DND-41 (cell line): ENCODE results near the gene ATXN7L1.
A peak's percentile ranks its signal among the peaks of the same experiment; 100 is the strongest.

Source experiments
- ATAC-seq: fragments of 200-7000 bp; cut with Tn5 transposase; 3 replicates; pipeline ENCODE4 v1.9.1; 2021; ENCODE audit warnings: low read depth; ENCODE audit not compliant: insufficient read depth
- DNase-seq: peaks from one replicate; pipeline ENCODE4 v3.0.0-alpha.2; 2020
- H2AFZ ChIP-seq: 2 replicates; pipeline ENCODE4 v1.6.0; 2012; ENCODE audit warnings: low read depth, low read length
- H3K27ac ChIP-seq: 2 replicates; pipeline ENCODE4 v1.5.1; 2012; ENCODE audit warnings: low read length, inconsistent platforms
- H3K27me3 ChIP-seq: fragments of 200-600 bp; sonication (generic); 2 replicates; pipeline ENCODE4 v1.6.0; 2012; ENCODE audit warnings: low read length, mild to moderate bottlenecking, inconsistent platforms; ENCODE audit not compliant: insufficient read depth, poor library complexity
- H3K36me3 ChIP-seq: 2 replicates; pipeline ENCODE4 v1.5.1; 2012; ENCODE audit warnings: low read length, inconsistent platforms; ENCODE audit not compliant: insufficient read depth
- H3K4me1 ChIP-seq: 2 replicates; pipeline ENCODE4 v1.5.1; 2012; ENCODE audit warnings: mild to moderate bottlenecking, low read length; ENCODE audit not compliant: insufficient read depth
- H3K4me2 ChIP-seq: 2 replicates; pipeline ENCODE4 v1.6.0; 2012; ENCODE audit warnings: mild to moderate bottlenecking, moderate library complexity, low read length, inconsistent platforms; ENCODE audit not compliant: insufficient read depth
- H3K4me3 ChIP-seq, 2 experiments: fragments of 200-600 bp in 1 of 2; shearing (Covaris generic) in 1 of 2; 2 replicates each; pipeline ENCODE4 v1.5.1; 2012 to 2016; ENCODE audit warnings: inconsistent platforms in 2 of 2, low read length in 2 of 2, mild to moderate bottlenecking in 2 of 2, low read depth in 1 of 2, moderate library complexity in 1 of 2
- H3K79me2 ChIP-seq: 2 replicates; pipeline ENCODE4 v1.6.0; 2012; ENCODE audit warnings: low read length, inconsistent platforms; ENCODE audit not compliant: insufficient read depth
- H3K9ac ChIP-seq: 2 replicates; pipeline ENCODE4 v1.6.0; 2012; ENCODE audit warnings: low read depth, mild to moderate bottlenecking, inconsistent platforms, low read length, moderate library complexity
- H3K9me3 ChIP-seq: 2 replicates; pipeline ENCODE4 v1.5.1; 2012; ENCODE audit warnings: low read length, moderate library complexity, mild to moderate bottlenecking, inconsistent platforms; ENCODE audit not compliant: insufficient read depth, severe bottlenecking
- H4K20me1 ChIP-seq: 2 replicates; pipeline ENCODE4 v1.6.0; 2012; ENCODE audit warnings: low read length; ENCODE audit not compliant: insufficient read depth
- EZH2 ChIP-seq: IDR thresholded peaks from 3 replicates; pipeline ENCODE4 v1.6.1; 2012; ENCODE audit warnings: borderline replicate concordance, low read depth, mild to moderate bottlenecking, moderate library complexity, low read length, inconsistent platforms; ENCODE audit not compliant: severe bottlenecking
- TF ChIP-seq, protein P1 (sequence below): IDR thresholded peaks from 2 replicates; pipeline ENCODE4 v1.5.1; 2012; ENCODE audit warnings: borderline replicate concordance, low read length, moderate library complexity, mild to moderate bottlenecking; ENCODE audit not compliant: poor library complexity, severe bottlenecking; ENCODE audit errors: extremely low read depth

The ATXN7L1 gene

DNA sequence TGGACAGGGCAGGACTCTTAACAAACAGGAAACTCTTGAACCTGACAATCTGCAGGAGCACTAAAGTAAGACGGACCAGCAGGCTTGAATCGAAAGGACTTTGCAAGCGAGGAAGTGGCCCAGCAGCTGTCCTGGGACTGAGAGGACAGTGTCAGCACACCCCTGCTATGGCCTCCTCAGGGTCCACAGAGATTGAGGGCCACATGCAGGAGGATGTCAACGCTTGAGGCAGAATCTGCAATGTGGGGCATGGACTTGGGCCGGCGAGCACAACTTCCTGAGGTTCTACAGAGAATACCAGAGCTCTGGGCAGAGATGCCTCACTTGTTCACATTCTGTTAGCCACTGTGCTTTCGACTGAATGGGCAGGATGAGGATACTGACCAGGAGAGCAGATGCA is 210.7 kb downstream of the ATXN7L1 start:
- no peak overlapping the region for H2AFZ ChIP-seq
- H3K4me2 ChIP-seq, result no peak overlapping the region
- H3K27ac ChIP-seq, result no peak overlapping the region
- TF ChIP-seq, protein P1, sequence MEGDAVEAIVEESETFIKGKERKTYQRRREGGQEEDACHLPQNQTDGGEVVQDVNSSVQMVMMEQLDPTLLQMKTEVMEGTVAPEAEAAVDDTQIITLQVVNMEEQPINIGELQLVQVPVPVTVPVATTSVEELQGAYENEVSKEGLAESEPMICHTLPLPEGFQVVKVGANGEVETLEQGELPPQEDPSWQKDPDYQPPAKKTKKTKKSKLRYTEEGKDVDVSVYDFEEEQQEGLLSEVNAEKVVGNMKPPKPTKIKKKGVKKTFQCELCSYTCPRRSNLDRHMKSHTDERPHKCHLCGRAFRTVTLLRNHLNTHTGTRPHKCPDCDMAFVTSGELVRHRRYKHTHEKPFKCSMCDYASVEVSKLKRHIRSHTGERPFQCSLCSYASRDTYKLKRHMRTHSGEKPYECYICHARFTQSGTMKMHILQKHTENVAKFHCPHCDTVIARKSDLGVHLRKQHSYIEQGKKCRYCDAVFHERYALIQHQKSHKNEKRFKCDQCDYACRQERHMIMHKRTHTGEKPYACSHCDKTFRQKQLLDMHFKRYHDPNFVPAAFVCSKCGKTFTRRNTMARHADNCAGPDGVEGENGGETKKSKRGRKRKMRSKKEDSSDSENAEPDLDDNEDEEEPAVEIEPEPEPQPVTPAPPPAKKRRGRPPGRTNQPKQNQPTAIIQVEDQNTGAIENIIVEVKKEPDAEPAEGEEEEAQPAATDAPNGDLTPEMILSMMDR, result no peak
- TF ChIP-seq EZH2, result no peak
- no peak overlapping the region for H3K9ac ChIP-seq
- H4K20me1 ChIP-seq, result peaks cover 13% of the 10 kb centered on the region; the same call in 1 of the 2 replicates
- peaks cover 10% of the 10 kb centered on the region for H3K79me2 ChIP-seq
- ATAC-seq (no peak), DNase-seq (no peak)
- no peaks in the 10 kb centered on the region for H3K27me3 ChIP-seq
- peaks cover 46% of the 10 kb centered on the region for H3K36me3 ChIP-seq
- no peaks in the 10 kb centered on the region for H3K4me1 ChIP-seq
- no peak overlapping the region for H3K4me3 ChIP-seq
- no peaks in the 10 kb centered on the region for H3K9me3 ChIP-seq

DNA sequence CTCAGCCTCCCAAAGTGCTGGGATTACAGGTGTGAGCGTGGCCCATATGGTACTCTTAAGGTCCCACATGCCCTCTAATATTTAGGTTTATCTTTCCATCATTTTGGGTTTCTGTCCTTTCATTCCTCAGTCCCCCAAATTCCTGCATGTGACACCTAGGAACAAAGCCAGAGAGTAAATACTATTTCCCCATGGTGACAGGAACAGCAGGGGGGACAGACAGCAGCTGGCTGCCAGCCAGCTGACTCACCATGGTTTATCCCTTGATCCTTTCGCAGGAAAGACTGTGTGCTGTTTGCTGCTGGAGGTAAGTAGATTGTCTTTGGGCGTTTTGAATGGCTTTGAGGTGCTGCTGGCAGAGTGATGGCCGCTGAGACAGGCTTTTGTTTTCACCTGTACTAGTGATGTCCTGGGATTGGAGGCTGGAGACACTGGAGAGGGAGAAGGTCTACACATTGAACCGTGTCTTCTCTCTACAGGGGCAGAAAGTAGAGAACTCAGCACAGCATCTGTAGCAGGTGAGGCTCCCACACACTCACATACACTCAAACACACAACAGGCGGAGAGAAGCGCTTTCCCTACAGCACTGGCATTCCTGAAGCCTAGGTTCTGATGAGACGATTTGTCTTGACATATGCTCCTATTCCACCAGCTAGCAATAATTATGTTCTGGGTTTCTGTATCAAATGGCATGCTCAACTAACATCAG is 211.4 kb downstream of the ATXN7L1 start:
- Histone ChIP-seq H3K4me3 (no peak overlapping the region), H2AFZ (no peak overlapping the region), H3K27ac (no peak overlapping the region), H4K20me1 (peaks cover 14% of the 10 kb centered on the region; the same call in 1 of the 2 replicates), H3K4me2 (no peak overlapping the region), H3K27me3 (no peaks in the 10 kb centered on the region), H3K9me3 (no peaks in the 10 kb centered on the region), H3K36me3 (peaks cover 50% of the 10 kb centered on the region), H3K79me2 (peaks cover 5% of the 10 kb centered on the region), H3K9ac (no peak overlapping the region), H3K4me1 (no peaks in the 10 kb centered on the region)
- peak; percentile 11 for DNase-seq
- ATAC-seq, result peak; percentile 42; the same call in 1 of the 3 replicates
- TF ChIP-seq, protein P1, result no peak
- no peak for TF ChIP-seq EZH2

DNA sequence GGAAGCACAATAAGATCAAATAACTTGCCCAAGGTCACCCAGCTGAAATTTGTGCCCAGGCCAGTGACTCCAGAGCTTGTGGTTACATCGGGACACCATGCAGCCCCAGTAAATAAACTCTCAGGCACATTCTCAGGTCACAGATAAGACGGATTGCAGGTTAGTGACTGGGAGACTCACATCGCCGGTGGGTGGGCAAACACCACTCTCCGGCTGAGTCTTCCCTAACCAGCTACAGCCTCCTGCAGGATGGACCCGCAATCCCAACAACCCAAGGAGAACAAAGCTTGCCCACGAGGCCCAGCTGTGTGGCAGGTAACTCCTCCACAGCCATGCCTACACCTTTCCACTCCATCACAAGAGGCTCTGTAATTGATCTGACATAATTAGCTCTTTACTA is 213.4 kb downstream of the ATXN7L1 start:
- no peaks in the 10 kb centered on the region for H3K79me2 ChIP-seq
- H4K20me1 ChIP-seq, result peaks cover 16% of the 10 kb centered on the region; the same call in 1 of the 2 replicates
- H3K36me3 ChIP-seq, result peaks cover 64% of the 10 kb centered on the region
- H3K4me2 ChIP-seq, result no peak overlapping the region
- no peaks in the 10 kb centered on the region for H3K9me3 ChIP-seq
- no peak overlapping the region for H3K9ac ChIP-seq
- TF ChIP-seq, protein P1, result no peak
- TF ChIP-seq EZH2, result no peak
- H3K27me3 ChIP-seq, result no peaks in the 10 kb centered on the region
- DNase-seq (no peak), ATAC-seq (no peak)
- no peak overlapping the region for H2AFZ ChIP-seq
- no peak overlapping the region for H3K4me3 ChIP-seq
- no peak overlapping the region for H3K27ac ChIP-seq
- no peaks in the 10 kb centered on the region for H3K4me1 ChIP-seq
